A549 (cell line): ENCODE measurements around the gene TRAFD1. TPM values are rescaled to one million over a fixed set of nuclear protein-coding genes. Genes with fewer than 3 reads are reported as not detected.

Experiments
- ATAC-seq, 2 experiments: fragments of 200-7000 bp in 1 of 2; fragments of >200 bp in 1 of 2; cut with Nextera tagmentation in 1 of 2; cut with Tn5 transposase in 1 of 2; 3 replicates each; pipeline versions ENCODE4 v1.8.0 to v1.9.1; 2018 to 2020; ENCODE audit warnings: mild to moderate bottlenecking in 1 of 2, moderate library complexity in 1 of 2
- CTCF ChIA-PET: fragments of 300-600 bp; sonication (Branson Sonifier 250); formaldehyde crosslinking; extraction: SDS; loops from one replicate; lab custom pipeline; 2021; ENCODE audit warnings: antibody characterized with exemption, inconsistent platforms; lab: Yijun Ruan, JAX
- POLR2A ChIA-PET: fragments of 350-600 bp; formaldehyde crosslinking; extraction: SDS; loops from one replicate; lab custom pipeline; 2021; ENCODE audit warnings: antibody characterized with exemption, inconsistent platforms; lab: Yijun Ruan, JAX
- DNase-seq, 2 experiments: peaks; one replicate each; pipeline versions ENCODE4 v3.0.0 to v3.0.0-alpha.2; 2011 to 2016; ENCODE audit warnings: low read depth in 1 of 2, low spot score in 1 of 2
- FAIRE-seq: peaks from 2 replicates; lab custom pipeline; 2011; peaks lifted over from hg19 to GRCh38; lab: Jason Lieb, UNC
- H3K27ac ChIP-seq, 2 experiments: fragments of >200 bp; sonication (Bioruptor Twin); formaldehyde crosslinking; 3 replicates each; pipeline ENCODE4 v1.5.1; 2016 to 2017
- H3K4me1 ChIP-seq: fragments of >200 bp; sonication (Bioruptor Twin); formaldehyde crosslinking; 3 replicates; pipeline ENCODE4 v1.6.1; 2016
- H3K4me2 ChIP-seq: fragments of >200 bp; sonication (Bioruptor Twin); formaldehyde crosslinking; 3 replicates; pipeline ENCODE4 v1.6.1; 2016
- H3K4me3 ChIP-seq: fragments of >200 bp; sonication (Bioruptor Twin); formaldehyde crosslinking; 3 replicates; pipeline ENCODE4 v1.5.1; 2016
- H3K9me3 ChIP-seq: fragments of >200 bp; sonication (Bioruptor Twin); formaldehyde crosslinking; 3 replicates; pipeline ENCODE4 v1.6.1; 2016
- CBX2 ChIP-seq: fragments of 200-600 bp; sonication (generic); IDR thresholded peaks from 2 replicates; pipeline ENCODE4 v1.6.1; 2016; ENCODE audit warnings: low read depth, mild to moderate bottlenecking, borderline replicate concordance
- EHF ChIP-seq: fragments of 250-450 bp; sonication (Bioruptor Pico); IDR thresholded peaks from 2 replicates; pipeline ENCODE4 v1.5.0; 2020; ENCODE audit warnings: mild to moderate bottlenecking
- FOSB ChIP-seq: fragments of 250-450 bp; sonication (Bioruptor Pico); IDR thresholded peaks from 2 replicates; pipeline ENCODE4 v1.5.0; 2020; ENCODE audit warnings: mild to moderate bottlenecking, moderate library complexity
- HDAC2 ChIP-seq: fragments of 200-600 bp; sonication (generic); IDR thresholded peaks from 2 replicates; pipeline ENCODE4 v1.6.1; 2016
- HEYL ChIP-seq: fragments of 250-450 bp; sonication (Bioruptor Pico); IDR thresholded peaks from 2 replicates; pipeline ENCODE4 v1.8.0; 2021; ENCODE audit warnings: mild to moderate bottlenecking, moderate library complexity
- HOXB5 ChIP-seq: fragments of 250-450 bp; sonication (Bioruptor Pico); IDR thresholded peaks from 2 replicates; pipeline ENCODE4 v1.5.0; 2020; ENCODE audit warnings: mild to moderate bottlenecking, moderate library complexity
- JUN ChIP-seq, 2 experiments: fragments of >200 bp; sonication (Bioruptor Twin); formaldehyde crosslinking; IDR thresholded peaks; 2 replicates in 1 of 2; 3 replicates in 1 of 2; pipeline ENCODE4 v1.6.1; 2016 to 2017
- JUNB ChIP-seq: fragments of >200 bp; sonication (Bioruptor Twin); formaldehyde crosslinking; IDR thresholded peaks from 2 replicates; pipeline ENCODE4 v1.6.1; 2016
- KDM1A ChIP-seq: fragments of 200-600 bp; sonication (generic); IDR thresholded peaks from 2 replicates; pipeline ENCODE4 v1.6.1; 2016; ENCODE audit warnings: low read depth, mild to moderate bottlenecking
- KDM5A ChIP-seq: fragments of 200-600 bp; sonication (generic); IDR thresholded peaks from 2 replicates; pipeline ENCODE4 v1.6.1; 2016; ENCODE audit warnings: antibody characterized with exemption, mild to moderate bottlenecking
- MAFK ChIP-seq: fragments of 450-650 bp; IDR thresholded peaks from 2 replicates; pipeline ENCODE4 v1.6.1; 2014; ENCODE audit not compliant: partially characterized antibody
- MAZ ChIP-seq: fragments of 150-350 bp; IDR thresholded peaks from 2 replicates; pipeline ENCODE4 v1.6.1; 2014; ENCODE audit warnings: antibody characterized with exemption, low read depth, low read length, borderline replicate concordance
- NFE2L2 ChIP-seq: fragments of 150-350 bp; conservative IDR thresholded peaks from 2 replicates; pipeline ENCODE4 v1.6.1; 2014; ENCODE audit warnings: low read length
- POLR2A ChIP-seq: IDR thresholded peaks from 2 replicates; pipeline ENCODE4 v1.6.1; 2012; ENCODE audit warnings: mild to moderate bottlenecking, low read length
- POLR2AphosphoS2 ChIP-seq: conservative IDR thresholded peaks from 2 replicates; pipeline ENCODE4 v1.6.1; 2012; ENCODE audit warnings: low read length, improper control_type of control experiment, inconsistent platforms
- RAD21 ChIP-seq, 2 experiments: fragments of >200 bp in 1 of 2; sonication (Bioruptor Twin) in 1 of 2; formaldehyde crosslinking in 1 of 2; IDR thresholded peaks in 1 of 2; conservative IDR thresholded peaks in 1 of 2; 2 replicates in 1 of 2; 3 replicates in 1 of 2; pipeline ENCODE4 v1.6.1; 2012 to 2018; ENCODE audit warnings: inconsistent platforms in 1 of 2
- RNF2 ChIP-seq: fragments of 200-600 bp; sonication (generic); IDR thresholded peaks from 2 replicates; pipeline ENCODE4 v1.6.1; 2016; ENCODE audit warnings: low read depth, mild to moderate bottlenecking, antibody characterized with exemption, moderate library complexity, borderline replicate concordance
- TP53 ChIP-seq: fragments of 250-450 bp; sonication (Bioruptor Pico); IDR thresholded peaks from 2 replicates; pipeline ENCODE4 v1.5.0; 2021; ENCODE audit warnings: mild to moderate bottlenecking, moderate library complexity
- ZC3H11A ChIP-seq: fragments of 450-650 bp; IDR thresholded peaks from 2 replicates; pipeline ENCODE4 v1.6.1; 2014; ENCODE audit warnings: antibody characterized with exemption, mild to moderate bottlenecking
- WGBS: methylation state at CpG from one replicate; pipeline ENCODE4 v1.1.6; 2017; ENCODE audit errors: missing lambda C conversion rate; 5-methylcytosine and 5-hydroxymethylcytosine counted together
- polyA plus RNA-seq, 4 experiments: library from polyadenylated mRNA; depleted of rRNA in 3 of 4; stranded (reverse); fragments of >200 nt; fragmentation: RNase III in 1 of 4; extraction: RNeasy Plus Mini Kit Qiagen cat#74134 plus additional on column Dnase treatment in 1 of 4; gene quantifications; 2 replicates in 3 of 4; 3 replicates in 1 of 4; pipeline ENCODE4 v1.2.3, GENCODE V29; 2011 to 2017
- TF ChIP-seq, protein P1 (sequence below): fragments of 250-450 bp; sonication (Bioruptor Pico); IDR thresholded peaks from 2 replicates; pipeline ENCODE4 v1.5.0; 2021; ENCODE audit warnings: mild to moderate bottlenecking, moderate library complexity, borderline replicate concordance
- TF ChIP-seq, protein P2 (sequence below): fragments of >200 bp; sonication (Bioruptor Twin); formaldehyde crosslinking; IDR thresholded peaks from 3 replicates; pipeline ENCODE4 v1.6.1; 2016
- TF ChIP-seq, protein P3 (sequence below): fragments of >200 bp; sonication (Bioruptor Twin); formaldehyde crosslinking; IDR thresholded peaks from 3 replicates; pipeline ENCODE4 v1.5.1; 2016
- TF ChIP-seq, protein P4 (sequence below): IDR thresholded peaks from 2 replicates; pipeline ENCODE4 v1.6.1; 2012; ENCODE audit warnings: low read depth, borderline replicate concordance
- TF ChIP-seq, protein P5 (sequence below): fragments of 200-600 bp; sonication (generic); IDR thresholded peaks from 2 replicates; pipeline ENCODE4 v1.6.1; 2016; ENCODE audit warnings: antibody characterized with exemption, mild to moderate bottlenecking, moderate library complexity

Gene TRAFD1
- polyA plus RNA-seq, 2 of the 4 experiments (the other 2 are of a cell fraction): 23.3 to 41.1 TPM

DNA sequence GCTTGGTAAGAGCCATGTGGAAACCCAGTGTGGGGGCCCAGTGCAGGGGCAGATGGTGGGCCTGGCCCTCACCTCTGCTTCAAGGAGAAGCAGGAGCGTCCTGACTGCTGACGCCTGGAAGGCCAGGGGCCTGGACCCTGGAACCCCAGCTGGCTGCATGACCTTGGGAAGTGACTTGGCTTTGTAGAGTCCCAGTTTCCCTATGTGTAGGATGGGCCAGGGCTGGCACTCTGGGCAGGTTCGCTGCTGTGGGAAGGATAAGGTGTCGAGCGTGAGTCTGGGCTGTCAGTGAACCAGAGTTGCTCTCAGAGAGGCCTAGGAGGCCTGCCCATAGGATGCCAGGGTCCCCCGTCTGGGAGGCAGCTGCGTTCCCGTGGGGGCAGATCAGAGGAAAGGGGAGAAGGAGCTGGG lies 43.2 kb downstream of the TRAFD1 start:
- ATAC-seq: no peak; a peak in 1 of 6 replicates
- TF ChIP-seq MAZ: no peak
- no peak for TF ChIP-seq MAFK
- no peak for TF ChIP-seq POLR2A
- no peak for TF ChIP-seq HOXB5
- no peak for TF ChIP-seq JUNB
- no peak for TF ChIP-seq CBX2
- no peak for TF ChIP-seq KDM5A
- TF ChIP-seq, protein P1, sequence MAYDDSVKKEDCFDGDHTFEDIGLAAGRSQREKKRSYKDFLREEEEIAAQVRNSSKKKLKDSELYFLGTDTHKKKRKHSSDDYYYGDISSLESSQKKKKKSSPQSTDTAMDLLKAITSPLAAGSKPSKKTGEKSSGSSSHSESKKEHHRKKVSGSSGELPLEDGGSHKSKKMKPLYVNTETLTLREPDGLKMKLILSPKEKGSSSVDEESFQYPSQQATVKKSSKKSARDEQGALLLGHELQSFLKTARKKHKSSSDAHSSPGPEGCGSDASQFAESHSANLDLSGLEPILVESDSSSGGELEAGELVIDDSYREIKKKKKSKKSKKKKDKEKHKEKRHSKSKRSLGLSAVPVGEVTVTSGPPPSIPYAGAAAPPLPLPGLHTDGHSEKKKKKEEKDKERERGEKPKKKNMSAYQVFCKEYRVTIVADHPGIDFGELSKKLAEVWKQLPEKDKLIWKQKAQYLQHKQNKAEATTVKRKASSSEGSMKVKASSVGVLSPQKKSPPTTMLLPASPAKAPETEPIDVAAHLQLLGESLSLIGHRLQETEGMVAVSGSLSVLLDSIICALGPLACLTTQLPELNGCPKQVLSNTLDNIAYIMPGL: no peak
- TF ChIP-seq KDM1A: no peak
- TF ChIP-seq RAD21 (conservative IDR thresholded peaks at IDR 0.05 in 1 of 2, IDR thresholded peaks at IDR 0.05 in 1 of 2): no peak
- TF ChIP-seq JUN (IDR thresholded peaks at IDR 0.05): no peak
- TF ChIP-seq, protein P2, sequence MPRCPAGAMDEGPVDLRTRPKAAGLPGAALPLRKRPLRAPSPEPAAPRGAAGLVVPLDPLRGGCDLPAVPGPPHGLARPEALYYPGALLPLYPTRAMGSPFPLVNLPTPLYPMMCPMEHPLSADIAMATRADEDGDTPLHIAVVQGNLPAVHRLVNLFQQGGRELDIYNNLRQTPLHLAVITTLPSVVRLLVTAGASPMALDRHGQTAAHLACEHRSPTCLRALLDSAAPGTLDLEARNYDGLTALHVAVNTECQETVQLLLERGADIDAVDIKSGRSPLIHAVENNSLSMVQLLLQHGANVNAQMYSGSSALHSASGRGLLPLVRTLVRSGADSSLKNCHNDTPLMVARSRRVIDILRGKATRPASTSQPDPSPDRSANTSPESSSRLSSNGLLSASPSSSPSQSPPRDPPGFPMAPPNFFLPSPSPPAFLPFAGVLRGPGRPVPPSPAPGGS: no peak
- TF ChIP-seq RNF2: no peak
- no peak for TF ChIP-seq NFE2L2
- Histone ChIP-seq H3K4me1 (no peaks in the 10 kb centered on the region), H3K4me2 (no peak overlapping the region), H3K4me3 (no peak overlapping the region), H3K9me3 (no peaks in the 10 kb centered on the region), H3K27ac (no peak overlapping the region)
- CTCF ChIA-PET: interaction anchor here (0.6 to 1.3 kb wide), 4 partner anchors 10 to 1294 kb away, joined by 3 to 4 read pairs (median 3); no protein-coding TSS in a partner anchor
- POLR2A ChIA-PET: no interaction called here
- no peak for DNase-seq
- 95% methylated on average over 7 of the region's 8 CpGs for WGBS
- FAIRE-seq: no peak

DNA sequence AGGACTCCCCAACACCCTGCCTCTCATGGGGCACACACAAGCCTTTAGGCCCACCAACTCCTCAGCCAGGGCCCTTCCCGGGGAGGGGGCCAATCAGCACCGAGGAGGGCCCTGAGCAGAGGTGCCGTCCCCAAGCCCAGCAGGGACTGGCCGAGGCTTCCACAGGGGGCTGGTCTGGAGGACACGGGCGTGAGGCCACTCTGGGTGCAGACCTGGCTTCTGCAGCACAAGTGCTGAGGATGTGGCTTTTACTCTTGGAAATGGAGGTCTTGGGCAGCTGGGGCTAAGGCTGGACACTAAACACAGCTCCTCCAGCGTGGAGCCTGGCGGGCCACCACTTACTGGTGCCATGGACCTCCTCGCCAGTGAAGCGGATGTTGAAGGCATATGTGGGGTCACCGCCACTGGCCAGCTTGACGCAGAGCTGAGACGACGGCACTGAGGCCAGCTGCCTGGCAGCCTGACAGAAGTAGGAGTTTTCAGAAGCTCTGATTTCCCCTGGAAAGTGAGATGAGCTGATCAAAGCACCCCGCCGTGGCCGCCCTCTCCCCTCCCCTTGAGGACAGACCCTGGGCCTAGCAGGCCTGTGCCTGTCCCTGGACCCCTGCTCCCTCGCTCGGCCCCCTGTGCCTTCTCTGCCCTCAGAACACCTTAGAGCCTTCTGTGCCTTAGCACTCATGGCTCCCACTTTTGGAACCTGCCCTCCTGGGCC lies 44.0 kb downstream of the TRAFD1 start:
- Histone ChIP-seq H3K4me2 (no peak overlapping the region), H3K4me3 (no peak overlapping the region), H3K27ac (no peak overlapping the region)
- CTCF ChIA-PET: interaction anchor here (0.6 to 1.3 kb wide), 4 partner anchors 9 to 1293 kb away, joined by 3 to 4 read pairs (median 3); no protein-coding TSS in a partner anchor
- POLR2A ChIA-PET: no interaction called here
- no peak for FAIRE-seq
- TF ChIP-seq ZC3H11A (no peak), HOXB5 (no peak), NFE2L2 (no peak), FOSB (CRISPR knock-in tag) (no peak), JUNB (no peak)
- TF ChIP-seq, protein P3, sequence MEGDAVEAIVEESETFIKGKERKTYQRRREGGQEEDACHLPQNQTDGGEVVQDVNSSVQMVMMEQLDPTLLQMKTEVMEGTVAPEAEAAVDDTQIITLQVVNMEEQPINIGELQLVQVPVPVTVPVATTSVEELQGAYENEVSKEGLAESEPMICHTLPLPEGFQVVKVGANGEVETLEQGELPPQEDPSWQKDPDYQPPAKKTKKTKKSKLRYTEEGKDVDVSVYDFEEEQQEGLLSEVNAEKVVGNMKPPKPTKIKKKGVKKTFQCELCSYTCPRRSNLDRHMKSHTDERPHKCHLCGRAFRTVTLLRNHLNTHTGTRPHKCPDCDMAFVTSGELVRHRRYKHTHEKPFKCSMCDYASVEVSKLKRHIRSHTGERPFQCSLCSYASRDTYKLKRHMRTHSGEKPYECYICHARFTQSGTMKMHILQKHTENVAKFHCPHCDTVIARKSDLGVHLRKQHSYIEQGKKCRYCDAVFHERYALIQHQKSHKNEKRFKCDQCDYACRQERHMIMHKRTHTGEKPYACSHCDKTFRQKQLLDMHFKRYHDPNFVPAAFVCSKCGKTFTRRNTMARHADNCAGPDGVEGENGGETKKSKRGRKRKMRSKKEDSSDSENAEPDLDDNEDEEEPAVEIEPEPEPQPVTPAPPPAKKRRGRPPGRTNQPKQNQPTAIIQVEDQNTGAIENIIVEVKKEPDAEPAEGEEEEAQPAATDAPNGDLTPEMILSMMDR: no peak
- TF ChIP-seq, all 56 proteins: peak for 0
- WGBS: 94% methylated on average over 18 of the region's 19 CpGs
- DNase-seq (no peak), ATAC-seq (no peak; a peak in 2 of 6 replicates)
- Histone ChIP-seq H3K9me3 (no peaks in the 10 kb centered on the region), H3K4me1 (no peaks in the 10 kb centered on the region)

DNA sequence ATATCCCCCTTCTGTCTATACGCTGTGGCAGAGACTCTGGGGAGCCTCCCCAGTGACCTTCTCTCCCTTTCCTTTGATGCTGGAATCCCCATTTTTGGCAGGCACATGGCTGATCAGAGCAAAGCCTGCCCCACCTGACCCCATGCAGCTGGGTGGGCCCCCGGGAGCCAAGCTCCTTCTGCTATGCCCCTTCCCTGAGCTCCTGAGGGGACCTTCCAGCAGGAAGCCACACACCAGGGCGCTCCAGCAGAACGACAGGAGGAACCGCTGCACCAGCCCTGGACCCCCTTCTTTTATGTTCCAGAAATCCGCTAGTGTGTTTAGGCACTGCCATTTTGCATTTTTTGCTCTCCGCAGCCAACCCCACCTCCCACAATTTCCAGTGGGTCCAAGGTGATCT lies 44.6 kb downstream of the TRAFD1 start:
- Histone ChIP-seq H3K9me3 (no peaks in the 10 kb centered on the region), H3K4me3 (no peak overlapping the region), H3K4me1 (no peaks in the 10 kb centered on the region), H3K4me2 (no peak overlapping the region), H3K27ac (no peak overlapping the region)
- FAIRE-seq (no peak), DNase-seq (no peak), ATAC-seq (no peak)
- POLR2A ChIA-PET: no interaction called here
- CTCF ChIA-PET: interaction anchor here (1.0 to 1.3 kb wide), 2 partner anchors 8 to 49 kb away, joined by 3 to 4 read pairs; no protein-coding TSS in a partner anchor
- WGBS: 86% methylated on average over 7 of the region's 7 CpGs
- no peak for TF ChIP-seq HEYL
- no peak for TF ChIP-seq TP53 (CRISPR knock-in tag)
- TF ChIP-seq, protein P4, sequence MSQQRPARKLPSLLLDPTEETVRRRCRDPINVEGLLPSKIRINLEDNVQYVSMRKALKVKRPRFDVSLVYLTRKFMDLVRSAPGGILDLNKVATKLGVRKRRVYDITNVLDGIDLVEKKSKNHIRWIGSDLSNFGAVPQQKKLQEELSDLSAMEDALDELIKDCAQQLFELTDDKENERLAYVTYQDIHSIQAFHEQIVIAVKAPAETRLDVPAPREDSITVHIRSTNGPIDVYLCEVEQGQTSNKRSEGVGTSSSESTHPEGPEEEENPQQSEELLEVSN: no peak
- TF ChIP-seq, protein P5, sequence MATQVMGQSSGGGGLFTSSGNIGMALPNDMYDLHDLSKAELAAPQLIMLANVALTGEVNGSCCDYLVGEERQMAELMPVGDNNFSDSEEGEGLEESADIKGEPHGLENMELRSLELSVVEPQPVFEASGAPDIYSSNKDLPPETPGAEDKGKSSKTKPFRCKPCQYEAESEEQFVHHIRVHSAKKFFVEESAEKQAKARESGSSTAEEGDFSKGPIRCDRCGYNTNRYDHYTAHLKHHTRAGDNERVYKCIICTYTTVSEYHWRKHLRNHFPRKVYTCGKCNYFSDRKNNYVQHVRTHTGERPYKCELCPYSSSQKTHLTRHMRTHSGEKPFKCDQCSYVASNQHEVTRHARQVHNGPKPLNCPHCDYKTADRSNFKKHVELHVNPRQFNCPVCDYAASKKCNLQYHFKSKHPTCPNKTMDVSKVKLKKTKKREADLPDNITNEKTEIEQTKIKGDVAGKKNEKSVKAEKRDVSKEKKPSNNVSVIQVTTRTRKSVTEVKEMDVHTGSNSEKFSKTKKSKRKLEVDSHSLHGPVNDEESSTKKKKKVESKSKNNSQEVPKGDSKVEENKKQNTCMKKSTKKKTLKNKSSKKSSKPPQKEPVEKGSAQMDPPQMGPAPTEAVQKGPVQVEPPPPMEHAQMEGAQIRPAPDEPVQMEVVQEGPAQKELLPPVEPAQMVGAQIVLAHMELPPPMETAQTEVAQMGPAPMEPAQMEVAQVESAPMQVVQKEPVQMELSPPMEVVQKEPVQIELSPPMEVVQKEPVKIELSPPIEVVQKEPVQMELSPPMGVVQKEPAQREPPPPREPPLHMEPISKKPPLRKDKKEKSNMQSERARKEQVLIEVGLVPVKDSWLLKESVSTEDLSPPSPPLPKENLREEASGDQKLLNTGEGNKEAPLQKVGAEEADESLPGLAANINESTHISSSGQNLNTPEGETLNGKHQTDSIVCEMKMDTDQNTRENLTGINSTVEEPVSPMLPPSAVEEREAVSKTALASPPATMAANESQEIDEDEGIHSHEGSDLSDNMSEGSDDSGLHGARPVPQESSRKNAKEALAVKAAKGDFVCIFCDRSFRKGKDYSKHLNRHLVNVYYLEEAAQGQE: no peak
- TF ChIP-seq EHF (CRISPR knock-in tag): no peak
- TF ChIP-seq POLR2A: no peak
- no peak for TF ChIP-seq KDM1A
- no peak for TF ChIP-seq POLR2AphosphoS2
- TF ChIP-seq HDAC2: no peak
- TF ChIP-seq JUNB: no peak
